Lung (tissue), 12 donors: ENCODE data around the gene FOXN1. TPM values are rescaled to one million over a fixed set of nuclear protein-coding genes. Genes with fewer than 3 reads are reported as not detected.

ENCODE experiments used
- ATAC-seq: fragments of 200-7000 bp; cut with Tn5 transposase; one replicate; pipeline ENCODE4 v1.9.1; 2020; ENCODE audit warnings: moderate number of reproducible peaks; ENCODE audit not compliant: insufficient read depth, low FRiP score
- DNase-seq, 3 donors: peaks; one replicate each; pipeline ENCODE4 v3.0.0-alpha.2; 2013 to 2017
- H3K27ac ChIP-seq, 2 donors: one replicate each; pipeline ENCODE4 v1.5.1; 2013; ENCODE audit warnings: mild to moderate bottlenecking in 2 of 2, moderate library complexity in 2 of 2, control low read depth in 1 of 2, inconsistent platforms in 1 of 2, low read depth in 1 of 2, low read length in 1 of 2
- H3K27me3 ChIP-seq, 3 donors: one replicate each; pipeline ENCODE4 v1.5.1; 2013; ENCODE audit warnings: low read length in 2 of 3; ENCODE audit not compliant: control insufficient read depth in 3 of 3, insufficient read depth in 3 of 3
- H3K36me3 ChIP-seq, 4 donors: one replicate each; pipeline ENCODE4 v1.5.1; 2013; ENCODE audit warnings: low read length in 4 of 4, mild to moderate bottlenecking in 1 of 4, moderate library complexity in 1 of 4; ENCODE audit not compliant: control insufficient read depth in 4 of 4, insufficient read depth in 4 of 4
- H3K4me1 ChIP-seq, 5 donors: one replicate each; pipeline ENCODE4 v1.5.1; 2013; ENCODE audit warnings: low read length in 5 of 5, mild to moderate bottlenecking in 2 of 5, moderate library complexity in 1 of 5; ENCODE audit not compliant: control insufficient read depth in 5 of 5, insufficient read depth in 5 of 5
- H3K4me3 ChIP-seq: one replicate; pipeline ENCODE4 v1.5.1; 2013; ENCODE audit warnings: mild to moderate bottlenecking, control low read depth, moderate library complexity
- H3K9ac ChIP-seq, 2 donors: one replicate each; pipeline ENCODE4 v1.5.1; 2013; ENCODE audit warnings: low read length in 2 of 2, control low read depth in 1 of 2; ENCODE audit not compliant: insufficient read depth in 1 of 2
- H3K9me3 ChIP-seq, 4 donors: one replicate each; pipeline ENCODE4 v1.5.1; 2013; ENCODE audit warnings: low read length in 3 of 4, mild to moderate bottlenecking in 1 of 4, moderate library complexity in 1 of 4; ENCODE audit not compliant: control insufficient read depth in 4 of 4, insufficient read depth in 3 of 4
- CTCF ChIP-seq: IDR thresholded peaks from 2 replicates; pipeline ENCODE4 v1.5.1; 2012; ENCODE audit warnings: mild to moderate bottlenecking; ENCODE audit errors: control extremely low read depth, extremely low read depth
- WGBS, 2 donors: extraction: QIAGEN DNeasy Blood & Tissue Kit; methylation state at CpG; one replicate each; pipeline ENCODE4 v1.1.7; 2013; 5-methylcytosine and 5-hydroxymethylcytosine counted together
- polyA plus RNA-seq, 2 donors: library from polyadenylated mRNA; stranded (reverse); fragments of 200-250 nt; gene quantifications; one replicate each; pipeline ENCODE4 v1.2.1, GENCODE V29; 2013
- total RNA-seq, 2 donors: library from RNA; depleted of rRNA in 1 of 2; stranded (reverse); fragments of >200 nt in 1 of 2; gene quantifications; one replicate each; pipeline ENCODE4 v1.2.1, GENCODE V29; 2014 to 2021
- donor health status: control.
- donor health status: control.
- donor health status: Bipolar disorder and iron deficiency.
- donor health status: healthy.
- donor health status: DM: yes; HTN: yes; CAD: no.

The FOXN1 gene
- total and polyA plus RNA-seq, 4 donors, result 0.13 to 0.25 (median 0.18) TPM; not detected in 1

- TF ChIP-seq CTCF, result no peak
- H3K27me3 ChIP-seq, result peaks cover 0 to 10% (median 3%) of the 10 kb centered on the region in 3 donors
- H3K36me3 ChIP-seq, result no peaks in the 10 kb centered on the region
These were observed 7.3 kb downstream of the FOXN1 start for GRCh38 chr17:28513476-28513875.

GRCh38 chr17:28514561-28515002 lies 8.4 kb downstream of the FOXN1 start:
- H3K4me3 ChIP-seq, result no peak overlapping the region
- no peak overlapping the region for H3K9ac ChIP-seq
- no peaks in the 10 kb centered on the region for H3K4me1 ChIP-seq
- peaks cover 0 to 8% (median 0%) of the 10 kb centered on the region in 3 donors for H3K27me3 ChIP-seq
- ATAC-seq, result no peak
- 66 to 77% methylated on average over 16 of the region's 16 CpGs for WGBS, 2 donors
- H3K27ac ChIP-seq, result no peak overlapping the region
- no peak for DNase-seq
- no peaks in the 10 kb centered on the region for H3K36me3 ChIP-seq
- TF ChIP-seq CTCF, result no peak
- H3K9me3 ChIP-seq, result no peaks in the 10 kb centered on the region

More at GRCh38 chr17:28513476-28513875, 7.3 kb downstream of the FOXN1 start:
- ATAC-seq (no peak), DNase-seq (no peak)
- H3K9ac ChIP-seq, result no peak overlapping the region
- H3K27ac ChIP-seq, result no peak overlapping the region
- H3K4me1 ChIP-seq, result no peaks in the 10 kb centered on the region
- no peaks in the 10 kb centered on the region for H3K9me3 ChIP-seq
- H3K4me3 ChIP-seq, result no peak overlapping the region
- 70 to 86% methylated on average over 7 of the region's 7 CpGs for WGBS, 2 donors

GRCh38 chr17:28515518-28515917 lies 9.4 kb downstream of the FOXN1 start:
- H3K9ac ChIP-seq, result no peak overlapping the region
- no peaks in the 10 kb centered on the region for H3K9me3 ChIP-seq
- H3K36me3 ChIP-seq, result no peaks in the 10 kb centered on the region
- DNase-seq (no peak), ATAC-seq (no peak)
- H3K27me3 ChIP-seq, result peaks cover 0 to 2% (median 0%) of the 10 kb centered on the region in 3 donors
- 97 to 100% methylated on average over 1 of the region's 1 CpG for WGBS, 2 donors
- H3K4me3 ChIP-seq, result no peak overlapping the region
- TF ChIP-seq CTCF, result no peak
- no peaks in the 10 kb centered on the region for H3K4me1 ChIP-seq
- no peak overlapping the region for H3K27ac ChIP-seq

GRCh38 chr17:28518132-28518531 lies 12.0 kb downstream of the FOXN1 start:
- Histone ChIP-seq H3K4me3 (no peak overlapping the region), H3K27me3 (peaks cover 0 to 2% (median 0%) of the 10 kb centered on the region in 3 donors), H3K9me3 (no peaks in the 10 kb centered on the region), H3K4me1 (no peaks in the 10 kb centered on the region), H3K36me3 (no peaks in the 10 kb centered on the region), H3K9ac (no peak overlapping the region), H3K27ac (no peak overlapping the region)
- DNase-seq (no peak), ATAC-seq (no peak)
- 60 to 69% methylated on average over 6 of the region's 6 CpGs for WGBS, 2 donors
- no peak for TF ChIP-seq CTCF
